IMR-90 (cell line): ENCODE results near the gene ADGRV1. TPM values are rescaled to one million over a fixed set of nuclear protein-coding genes. Genes with fewer than 3 reads are reported as not detected.

Source experiments
- ATAC-seq: fragments of 200-7000 bp; cut with Tn5 transposase; 2 replicates; pipeline ENCODE4 v1.9.1; 2020; ENCODE audit warnings: low read depth, mild to moderate bottlenecking, moderate library complexity
- BruUV-seq: library from RNA; stranded (reverse); fragments of 400-500 nt; replicated peaks from 2 replicates; lab custom pipeline; 2021; lab: Mats Ljungman, UMichigan
- CTCF ChIA-PET: fragments of 300-600 bp; formaldehyde crosslinking; extraction: SDS; loops from one replicate; lab custom pipeline; 2021; ENCODE audit warnings: antibody characterized with exemption; lab: Yijun Ruan, JAX
- POLR2A ChIA-PET: fragments of 300-600 bp; sonication (Branson Sonifier 250); formaldehyde crosslinking; loops from one replicate; lab custom pipeline; 2022; ENCODE audit warnings: antibody characterized with exemption; ENCODE audit not compliant: unreplicated experiment; lab: Charles Lee
- DNase-seq: peaks from one replicate; pipeline ENCODE4 v3.0.0; 2013
- H2AFZ ChIP-seq: replicated peaks from 2 replicates; pipeline ENCODE3; 2013; ENCODE audit warnings: low read length, mild to moderate bottlenecking; ENCODE audit not compliant: poor library complexity
- H2AK5ac ChIP-seq: 2 replicates; pipeline ENCODE4 v1.6.1; 2013; ENCODE audit warnings: low read depth, low read length, inconsistent platforms
- H2AK9ac ChIP-seq: replicated peaks from 2 replicates; pipeline ENCODE3; 2013; ENCODE audit warnings: mild to moderate bottlenecking, low read depth, low read length, moderate library complexity; ENCODE audit not compliant: poor library complexity
- H2BK120ac ChIP-seq: 2 replicates; pipeline ENCODE4 v1.6.1; 2013; ENCODE audit warnings: low read depth, low read length, inconsistent platforms
- H2BK15ac ChIP-seq: 3 replicates; pipeline ENCODE4 v1.6.1; 2013; ENCODE audit warnings: low read depth, low read length, inconsistent platforms
- H2BK20ac ChIP-seq: 2 replicates; pipeline ENCODE4 v1.6.1; 2013; ENCODE audit warnings: low read depth, mild to moderate bottlenecking, inconsistent platforms, low read length, moderate library complexity
- H2BK5ac ChIP-seq: 2 replicates; pipeline ENCODE4 v1.6.1; 2013; ENCODE audit warnings: mild to moderate bottlenecking, low read depth, low read length, inconsistent platforms; ENCODE audit not compliant: poor library complexity, severe bottlenecking
- H3K14ac ChIP-seq: replicated peaks from 2 replicates; pipeline ENCODE4 v1.6.1; 2013; ENCODE audit warnings: low read depth, low read length, inconsistent platforms
- H3K18ac ChIP-seq: 2 replicates; pipeline ENCODE4 v1.6.1; 2013; ENCODE audit warnings: low read depth, low read length, control low read depth
- H3K23ac ChIP-seq: 2 replicates; pipeline ENCODE4 v1.6.1; 2013; ENCODE audit warnings: low read depth, low read length, inconsistent platforms
- H3K27ac ChIP-seq: 2 replicates; pipeline ENCODE4 v1.5.1; 2013; ENCODE audit warnings: mild to moderate bottlenecking, control low read depth, low read length; ENCODE audit not compliant: insufficient read depth
- H3K27me3 ChIP-seq: 2 replicates; pipeline ENCODE4 v1.6.1; 2013; ENCODE audit warnings: low read length; ENCODE audit not compliant: control insufficient read depth, insufficient read depth
- H3K36me3 ChIP-seq: 2 replicates; pipeline ENCODE4 v1.6.1; 2013; ENCODE audit warnings: low read length, mixed read lengths; ENCODE audit not compliant: control insufficient read depth, insufficient read depth
- H3K4ac ChIP-seq: 2 replicates; pipeline ENCODE4 v1.6.1; 2013; ENCODE audit warnings: low read depth, low read length, inconsistent platforms
- H3K4me1 ChIP-seq: 2 replicates; pipeline ENCODE4 v1.6.1; 2013; ENCODE audit warnings: low read length, mixed read lengths; ENCODE audit not compliant: control insufficient read depth, insufficient read depth
- H3K4me2 ChIP-seq: 2 replicates; pipeline ENCODE4 v1.6.1; 2013; ENCODE audit warnings: low read depth, mild to moderate bottlenecking, control low read depth, low read length, moderate library complexity
- H3K4me3 ChIP-seq: 2 replicates; pipeline ENCODE4 v1.5.1; 2013; ENCODE audit warnings: low read depth, mild to moderate bottlenecking, control low read depth, low read length, moderate library complexity; ENCODE audit not compliant: insufficient read depth
- H3K56ac ChIP-seq: 2 replicates; pipeline ENCODE4 v1.6.1; 2013; ENCODE audit warnings: low read length, inconsistent platforms; ENCODE audit not compliant: insufficient read depth; ENCODE audit errors: extremely low read depth
- H3K79me1 ChIP-seq, 2 experiments: 2 replicates each; pipeline ENCODE4 v1.6.1; 2013; ENCODE audit warnings: low read length in 2 of 2, inconsistent platforms in 1 of 2, low read depth in 1 of 2
- H3K9ac ChIP-seq: 2 replicates; pipeline ENCODE4 v1.6.1; 2013; ENCODE audit warnings: low read depth, low read length, control low read depth
- H3K9me1 ChIP-seq: 2 replicates; pipeline ENCODE4 v1.6.1; 2013; ENCODE audit warnings: low read length, inconsistent platforms; ENCODE audit not compliant: insufficient read depth
- H3K9me3 ChIP-seq: 2 replicates; pipeline ENCODE4 v1.6.1; 2013; ENCODE audit warnings: low read length; ENCODE audit not compliant: control insufficient read depth, insufficient read depth
- H4K20me1 ChIP-seq: 2 replicates; pipeline ENCODE4 v1.6.1; 2013; ENCODE audit warnings: low read length, inconsistent platforms; ENCODE audit not compliant: insufficient read depth
- H4K5ac ChIP-seq: 2 replicates; pipeline ENCODE4 v1.6.1; 2013; ENCODE audit warnings: mild to moderate bottlenecking, low read depth, low read length, control low read depth
- H4K8ac ChIP-seq, 2 experiments: 2 replicates each; pipeline ENCODE4 v1.6.1; 2013; ENCODE audit warnings: low read depth in 2 of 2, low read length in 2 of 2, control low read depth in 1 of 2, inconsistent platforms in 1 of 2
- H4K91ac ChIP-seq: 2 replicates; pipeline ENCODE4 v1.6.1; 2013; ENCODE audit warnings: low read depth, low read length, inconsistent platforms; ENCODE audit not compliant: insufficient read depth
- BHLHE40 ChIP-seq: fragments of 150-350 bp; IDR thresholded peaks from 2 replicates; pipeline ENCODE4 v1.6.1; 2016; ENCODE audit warnings: mild to moderate bottlenecking, low read depth, low read length
- CEBPB ChIP-seq: IDR thresholded peaks from 2 replicates; pipeline ENCODE4 v1.6.1; 2012; ENCODE audit warnings: low read depth, low read length, improper control_type of control experiment
- CHD1 ChIP-seq: IDR thresholded peaks from 2 replicates; pipeline ENCODE4 v1.6.1; 2012; ENCODE audit warnings: low read depth, low read length, improper control_type of control experiment
- CTCF ChIP-seq: conservative IDR thresholded peaks from 2 replicates; pipeline ENCODE4 v1.5.1; 2012; ENCODE audit warnings: mild to moderate bottlenecking, low read depth, low read length, improper control_type of control experiment
- ELK1 ChIP-seq: fragments of 150-350 bp; IDR thresholded peaks from 2 replicates; pipeline ENCODE4 v1.6.1; 2016; ENCODE audit warnings: low read depth, mild to moderate bottlenecking, low read length, moderate library complexity, borderline replicate concordance
- FOS ChIP-seq: fragments of 150-350 bp; IDR thresholded peaks from 2 replicates; pipeline ENCODE4 v1.6.1; 2016; ENCODE audit warnings: low read depth, low read length
- MAFK ChIP-seq: IDR thresholded peaks from 2 replicates; pipeline ENCODE4 v1.6.1; 2012; ENCODE audit warnings: low read depth, low read length, improper control_type of control experiment
- MAZ ChIP-seq: IDR thresholded peaks from 2 replicates; pipeline ENCODE4 v1.6.1; 2012; ENCODE audit warnings: low read depth, mild to moderate bottlenecking, low read length, improper control_type of control experiment, moderate library complexity, borderline replicate concordance
- MXI1 ChIP-seq: IDR thresholded peaks from 2 replicates; pipeline ENCODE4 v1.6.1; 2012; ENCODE audit warnings: low read depth, mild to moderate bottlenecking, low read length, moderate library complexity, borderline replicate concordance
- NFE2L2 ChIP-seq: fragments of 150-350 bp; IDR thresholded peaks from 2 replicates; pipeline ENCODE4 v1.6.1; 2016; ENCODE audit warnings: low read depth, mild to moderate bottlenecking, low read length
- POLR2A ChIP-seq: IDR thresholded peaks from 2 replicates; pipeline ENCODE4 v1.6.1; 2012; ENCODE audit warnings: mild to moderate bottlenecking, low read depth, low read length
- RAD21 ChIP-seq: IDR thresholded peaks from 2 replicates; pipeline ENCODE4 v1.6.1; 2012; ENCODE audit warnings: low read length, improper control_type of control experiment
- RCOR1 ChIP-seq: IDR thresholded peaks from 2 replicates; pipeline ENCODE4 v1.6.1; 2012; ENCODE audit warnings: mild to moderate bottlenecking, low read length, improper control_type of control experiment; ENCODE audit not compliant: insufficient replicate concordance
- USF2 ChIP-seq: fragments of 150-350 bp; IDR thresholded peaks from 2 replicates; pipeline ENCODE4 v1.6.1; 2017; ENCODE audit warnings: mild to moderate bottlenecking, antibody characterized with exemption, low read length, low read depth
- WGBS, 2 experiments: methylation state at CpG; one replicate each; pipeline versions ENCODE4 v1.1.5 to v1.1.7; 2013; ENCODE audit warnings: missing lambda C conversion rate in 2 of 2; ENCODE audit not compliant: insufficient read length in 1 of 2; ENCODE audit errors: extremely low coverage in 2 of 2; 5-methylcytosine and 5-hydroxymethylcytosine counted together
- dilution Hi-C: fragments of 300-500 bp; cut with HindIII; formaldehyde crosslinking; loops from one replicate; pipeline ENCODE4 v1.14.3; 2018; ENCODE audit warnings: low sequenced_read_pairs; ENCODE audit not compliant: unreplicated experiment
- in situ Hi-C: fragments of 300-500 bp; cut with MboI; formaldehyde crosslinking; loops from 3 replicates; pipeline ENCODE4 v1.14.3; 2019; ENCODE audit warnings: low sequenced_read_pairs, inconsistent platforms, mixed read lengths
- intact Hi-C: fragments of 100-400 bp; cut with micrococcal nuclease; formaldehyde crosslinking; loops from 2 replicates; pipeline ENCODE4 v1.10.0; 2022
- polyA plus RNA-seq, 3 experiments: library from polyadenylated mRNA; depleted of rRNA; stranded (reverse); fragments of >200 nt; gene quantifications; 2 replicates each; pipeline ENCODE4 v1.2.3, GENCODE V29; 2012; ENCODE audit warnings: low replicate concordance in 1 of 3
- total RNA-seq: library from RNA; depleted of rRNA; stranded (reverse); fragments of >200 nt; gene quantifications from 2 replicates; pipeline ENCODE4 v1.2.3, GENCODE V29; 2012

Gene ADGRV1
- total and polyA plus RNA-seq, 2 of the 4 experiments (the other 2 are of a cell fraction), result under 0.01 TPM; not detected in 1

- peaks cover 7% of the 10 kb centered on the region; the same call in 1 of the 2 replicates for H3K27me3 ChIP-seq
- dilution Hi-C loops (no loop called here), in situ Hi-C loops (no loop called here), intact Hi-C loops (no loop called here)
- no peaks in the 10 kb centered on the region for H3K9me1 ChIP-seq
- H3K79me1 ChIP-seq, result peaks cover 8 to 17% of the 10 kb centered on the region in 2 experiments; a peak in 3 of 4 replicates
- H3K27ac ChIP-seq, result peak within 1 kb of the TSS; percentile 94
- H2AK5ac ChIP-seq, result peak within 1 kb of the TSS; percentile 89
- peak within 1 kb of the TSS; percentile 98 for H3K14ac ChIP-seq
- H2AFZ ChIP-seq, result peak within 1 kb of the TSS; percentile 100
- H3K4ac ChIP-seq, result peak within 1 kb of the TSS; percentile 95
- H2BK20ac ChIP-seq, result no peak within 1 kb of the TSS
- H4K8ac ChIP-seq, result peak within 1 kb of the TSS; percentile 58 to 96
- H3K4me1 ChIP-seq, result no peaks in the 10 kb centered on the region
- POLR2A ChIA-PET, result no interaction called here
- H3K4me3 ChIP-seq, result peak within 1 kb of the TSS; percentile 98
- H2AK9ac ChIP-seq, result peak within 1 kb of the TSS; percentile 100
- CTCF ChIA-PET, result interaction anchor here (0.8 kb wide), 1 partner anchor 995 kb away, joined by 4 read pairs; no protein-coding TSS in a partner anchor
- H3K56ac ChIP-seq, result peak within 1 kb of the TSS; percentile 96
- H3K18ac ChIP-seq, result peak within 1 kb of the TSS; percentile 92
- ATAC-seq (peak; percentile 99), DNase-seq (peak; percentile 95)
- H4K20me1 ChIP-seq, result peaks cover 2% of the 10 kb centered on the region; the same call in 1 of the 2 replicates
- WGBS, 2 experiments, result 0% methylated on average over 39 of the region's 64 CpGs; no CpG with 5 or more reads in 1 of the 2 experiments
- H2BK15ac ChIP-seq, result peak within 1 kb of the TSS; percentile 17; the same call in 1 of the 3 replicates
- H4K91ac ChIP-seq, result peak within 1 kb of the TSS; percentile 89
- no TSS peak for BruUV-seq
- H3K9ac ChIP-seq, result peak within 1 kb of the TSS; percentile 97
- H3K9me3 ChIP-seq, result no peaks in the 10 kb centered on the region
- peak within 1 kb of the TSS; percentile 99 for H3K4me2 ChIP-seq
- H2BK5ac ChIP-seq, result peak within 1 kb of the TSS; percentile 95
- H3K36me3 ChIP-seq, result peaks cover 4% of the 10 kb centered on the region; the same call in 1 of the 2 replicates
- peak within 1 kb of the TSS; percentile 94 for H4K5ac ChIP-seq
- H2BK120ac ChIP-seq, result peak within 1 kb of the TSS; percentile 80
- H3K23ac ChIP-seq, result peak within 1 kb of the TSS; percentile 95
- TF ChIP-seq ELK1 (no peak), MAFK (no peak), CEBPB (no peak), RAD21 (no peak), CHD1 (no peak), NFE2L2 (no peak), RCOR1 (no peak), MXI1 (no peak), CTCF (no peak), POLR2A (peak; percentile 93), MAZ (peak; percentile 93; the same call in 1 of the 2 replicates), BHLHE40 (no peak; the same call in 1 of the 2 replicates), FOS (peak; percentile 69), USF2 (no peak)
These were observed 29.2 kb upstream of the ADGRV1 start, which contains the start of gene LYSMD3 for GRCh38 chr5:90529194-90529938. Gene LYSMD3, minus strand, starts transcription at chr5:90529584. Its CDS starts 4,295 bp downstream, at chr5:90525289.
